CD14-positive monocyte (primary cell): ENCODE results near the gene HAUS7. TPM values are rescaled to one million over a fixed set of nuclear protein-coding genes. Genes with fewer than 3 reads are reported as not detected.

Source experiments
- DNase-seq, 3 donors: peaks; one replicate each; pipeline ENCODE4 v3.0.0-alpha.2; 2011 to 2022
- H2AFZ ChIP-seq: 2 replicates; pipeline ENCODE4 v1.6.0; 2012; ENCODE audit warnings: mild to moderate bottlenecking, low read depth, low read length, inconsistent platforms; ENCODE audit not compliant: insufficient read depth, poor library complexity, severe bottlenecking
- H3K27ac ChIP-seq, 2 donors: 1 replicate in 1 of 2; 2 replicates in 1 of 2; pipeline ENCODE4 v1.5.1; 2012 to 2013; ENCODE audit warnings: low read length in 2 of 2, control low read depth in 1 of 2, inconsistent platforms in 1 of 2, low read depth in 1 of 2, mild to moderate bottlenecking in 1 of 2
- H3K27me3 ChIP-seq, 2 donors: one replicate each; pipeline versions ENCODE4 v1.6.0 to v1.6.1; 2011 to 2013; ENCODE audit warnings: low read length in 2 of 2; ENCODE audit not compliant: control insufficient read depth in 2 of 2, insufficient read depth in 2 of 2
- H3K36me3 ChIP-seq, 2 donors: replicated peaks in 1 of 2; 1 replicate in 1 of 2; 2 replicates in 1 of 2; pipeline versions ENCODE4 v1.5.1 to v1.6.1; 2012 to 2013; ENCODE audit warnings: low read length in 2 of 2, control low read depth in 1 of 2, inconsistent platforms in 1 of 2, mild to moderate bottlenecking in 1 of 2; ENCODE audit not compliant: insufficient read depth in 2 of 2, control insufficient read depth in 1 of 2
- H3K4me1 ChIP-seq, 2 donors: 1 replicate in 1 of 2; 2 replicates in 1 of 2; pipeline versions ENCODE4 v1.5.1 to v1.6.1; 2012 to 2013; ENCODE audit warnings: low read length in 2 of 2, control low read depth in 1 of 2, inconsistent platforms in 1 of 2, mild to moderate bottlenecking in 1 of 2, moderate library complexity in 1 of 2; ENCODE audit not compliant: insufficient read depth in 2 of 2, control insufficient read depth in 1 of 2
- H3K4me2 ChIP-seq: replicated peaks from 2 replicates; pipeline ENCODE3; 2012; ENCODE audit warnings: low read length, moderate library complexity, mild to moderate bottlenecking; ENCODE audit not compliant: poor library complexity, severe bottlenecking; ENCODE audit errors: extremely low read depth
- H3K4me3 ChIP-seq, 3 experiments: fragments of 200-600 bp in 1 of 3; sonication (generic) in 1 of 3; replicated peaks in 1 of 3; 1 replicate in 2 of 3; 2 replicates in 1 of 3; pipeline ENCODE4 v1.5.1; 2011 to 2013; ENCODE audit warnings: low read length in 3 of 3, mild to moderate bottlenecking in 3 of 3, control low read depth in 2 of 3, low read depth in 2 of 3, inconsistent platforms in 1 of 3, moderate library complexity in 1 of 3
- H3K79me2 ChIP-seq: 2 replicates; pipeline ENCODE4 v1.6.0; 2012; ENCODE audit warnings: mild to moderate bottlenecking, control low read depth, inconsistent platforms, low read length, moderate library complexity; ENCODE audit not compliant: insufficient read depth
- H3K9ac ChIP-seq: 2 replicates; pipeline ENCODE4 v1.6.0; 2017; ENCODE audit warnings: low read length, mild to moderate bottlenecking; ENCODE audit not compliant: insufficient read depth, poor library complexity, severe bottlenecking
- H3K9me3 ChIP-seq, 2 donors: replicated peaks in 1 of 2; 1 replicate in 1 of 2; 2 replicates in 1 of 2; pipeline versions ENCODE4 v1.5.1 to v1.6.1; 2012 to 2013; ENCODE audit warnings: low read length in 2 of 2, control low read depth in 1 of 2; ENCODE audit not compliant: control insufficient read depth in 1 of 2, insufficient read depth in 1 of 2
- H4K20me1 ChIP-seq: 2 replicates; pipeline ENCODE4 v1.6.0; 2012; ENCODE audit warnings: mild to moderate bottlenecking, low read length, control low read depth, moderate library complexity; ENCODE audit not compliant: insufficient read depth
- H3K27ac Mint-ChIP-seq, 7 donors: one replicate each; pipeline ENCODE4 v1.8.0; 2020; ENCODE audit warnings: mild to moderate bottlenecking in 7 of 7, mixed read lengths in 7 of 7, moderate library complexity in 6 of 7, inconsistent platforms in 2 of 7
- H3K27me3 Mint-ChIP-seq, 3 donors: one replicate each; pipeline ENCODE4 v1.8.0; 2021 to 2022; ENCODE audit warnings: low read depth in 3 of 3, mild to moderate bottlenecking in 3 of 3, mixed read lengths in 3 of 3, moderate library complexity in 3 of 3, inconsistent platforms in 1 of 3
- H3K36me3 Mint-ChIP-seq, 2 donors: one replicate each; pipeline ENCODE4 v1.8.0; 2020; ENCODE audit warnings: mixed read lengths in 2 of 2, inconsistent platforms in 1 of 2, mild to moderate bottlenecking in 1 of 2
- H3K4me1 Mint-ChIP-seq: one replicate; pipeline ENCODE4 v1.8.0; 2020; ENCODE audit warnings: mild to moderate bottlenecking, mixed read lengths
- H3K4me3 Mint-ChIP-seq, 2 donors: one replicate each; pipeline ENCODE4 v1.8.0; 2020; ENCODE audit warnings: mild to moderate bottlenecking in 2 of 2, mixed read lengths in 2 of 2, moderate library complexity in 1 of 2
- H3K9me3 Mint-ChIP-seq, 7 donors: one replicate each; pipeline ENCODE4 v1.8.0; 2020 to 2022; ENCODE audit warnings: mixed read lengths in 7 of 7, mild to moderate bottlenecking in 6 of 7, moderate library complexity in 6 of 7, inconsistent platforms in 2 of 7
- WGBS: methylation state at CpG from one replicate; pipeline ENCODE4 v1.1.5; 2013; ENCODE audit warnings: missing lambda C conversion rate; ENCODE audit not compliant: insufficient coverage; 5-methylcytosine and 5-hydroxymethylcytosine counted together
- intact Hi-C, 2 donors: fragments of 100-400 bp; cut with micrococcal nuclease; formaldehyde crosslinking; loops; one replicate each; pipeline versions ENCODE4 v1.15.0 to v1.15.1; 2023
- polyA plus RNA-seq, 3 donors: library from polyadenylated mRNA; depleted of rRNA in 1 of 3; unstranded in 2 of 3; stranded (reverse) in 1 of 3; fragments of 300-500 nt in 2 of 3; fragments of >200 nt in 1 of 3; fragmentation: Illumina TruSeq in 2 of 3; gene quantifications; 1 replicate in 2 of 3; 2 replicates in 1 of 3; pipeline ENCODE4 v1.2.3, GENCODE V29; 2012 to 2021
- TF ChIP-seq, protein P1 (sequence below): fragments of 200-600 bp; IDR thresholded peaks from one replicate; pipeline ENCODE4 v1.8.0; 2022; ENCODE audit warnings: antibody characterized with exemption, mild to moderate bottlenecking

The HAUS7 gene
- polyA plus RNA-seq, 3 donors: 23.8 to 37.5 (median 26.7) TPM

DNA sequence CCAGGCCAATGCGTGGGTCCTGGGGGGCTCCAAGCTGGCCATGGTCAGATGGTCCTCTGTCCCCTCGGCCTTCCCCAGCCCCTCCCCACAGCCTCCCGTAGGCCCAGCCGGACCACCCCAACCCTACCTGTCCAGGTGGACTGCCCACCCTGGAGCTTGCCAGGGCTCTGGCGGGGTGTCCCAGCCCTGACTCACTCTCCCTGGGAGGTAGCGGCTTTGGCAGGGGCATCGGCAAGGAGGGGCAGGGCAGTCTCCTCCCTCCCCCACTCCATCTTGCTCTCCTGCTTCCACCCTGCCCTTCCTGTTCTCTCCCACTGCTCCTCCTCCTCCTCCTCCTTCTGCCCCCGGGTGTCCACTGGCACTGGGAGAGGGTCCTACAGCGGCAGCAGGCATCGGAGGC is 31.8 kb upstream of the HAUS7 start:
- Mint-ChIP-seq H3K27me3 (peaks cover 2 to 7% (median 4%) of the 10 kb centered on the region in 3 donors), H3K9me3 (peaks cover 0 to 6% (median 1%) of the 10 kb centered on the region in 7 donors), H3K36me3 (no peaks in the 10 kb centered on the region), H3K4me3 (no peak overlapping the region), H3K4me1 (no peaks in the 10 kb centered on the region), H3K27ac (no peak overlapping the region)
- Histone ChIP-seq H3K36me3 (no peaks in the 10 kb centered on the region), H3K4me3 (no peak overlapping the region), H3K4me1 (no peaks in the 10 kb centered on the region), H3K4me2 (no peak overlapping the region), H3K27me3 (no peaks in the 10 kb centered on the region), H4K20me1 (no peaks in the 10 kb centered on the region), H3K9ac (no peak overlapping the region), H3K9me3 (no peaks in the 10 kb centered on the region), H3K27ac (no peak overlapping the region), H2AFZ (no peak overlapping the region), H3K79me2 (no peaks in the 10 kb centered on the region)
- intact Hi-C loops: loop anchor here in 1 of 2 donors (10.0 kb wide), 1 partner anchor 467 kb away; no protein-coding TSS in a partner anchor
- DNase-seq: no peak
- TF ChIP-seq, protein P1, sequence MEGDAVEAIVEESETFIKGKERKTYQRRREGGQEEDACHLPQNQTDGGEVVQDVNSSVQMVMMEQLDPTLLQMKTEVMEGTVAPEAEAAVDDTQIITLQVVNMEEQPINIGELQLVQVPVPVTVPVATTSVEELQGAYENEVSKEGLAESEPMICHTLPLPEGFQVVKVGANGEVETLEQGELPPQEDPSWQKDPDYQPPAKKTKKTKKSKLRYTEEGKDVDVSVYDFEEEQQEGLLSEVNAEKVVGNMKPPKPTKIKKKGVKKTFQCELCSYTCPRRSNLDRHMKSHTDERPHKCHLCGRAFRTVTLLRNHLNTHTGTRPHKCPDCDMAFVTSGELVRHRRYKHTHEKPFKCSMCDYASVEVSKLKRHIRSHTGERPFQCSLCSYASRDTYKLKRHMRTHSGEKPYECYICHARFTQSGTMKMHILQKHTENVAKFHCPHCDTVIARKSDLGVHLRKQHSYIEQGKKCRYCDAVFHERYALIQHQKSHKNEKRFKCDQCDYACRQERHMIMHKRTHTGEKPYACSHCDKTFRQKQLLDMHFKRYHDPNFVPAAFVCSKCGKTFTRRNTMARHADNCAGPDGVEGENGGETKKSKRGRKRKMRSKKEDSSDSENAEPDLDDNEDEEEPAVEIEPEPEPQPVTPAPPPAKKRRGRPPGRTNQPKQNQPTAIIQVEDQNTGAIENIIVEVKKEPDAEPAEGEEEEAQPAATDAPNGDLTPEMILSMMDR: no peak
- no CpG with 5 or more reads among the region's 10 CpGs for WGBS

DNA sequence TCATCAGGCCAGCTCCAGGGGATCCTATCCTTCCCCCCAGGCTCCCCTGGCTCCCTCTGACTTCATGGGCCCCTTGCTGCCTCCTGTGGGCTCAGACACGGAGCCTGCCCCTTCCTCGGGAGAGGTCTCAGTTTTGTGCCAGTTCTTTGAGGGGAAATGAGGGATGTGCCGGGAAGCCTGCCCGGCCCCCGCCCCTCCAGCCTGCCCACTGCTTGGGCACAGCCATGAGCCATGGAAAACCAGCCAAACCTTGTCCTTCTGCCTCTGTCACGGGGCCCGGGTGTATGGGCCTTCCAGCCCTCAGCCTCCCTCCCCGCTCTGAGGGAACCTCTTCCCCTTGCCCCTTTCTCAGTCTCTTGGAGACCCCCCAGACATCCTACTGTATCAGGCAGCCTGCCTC is 31.2 kb upstream of the HAUS7 start:
- no peak overlapping the region for H3K27ac Mint-ChIP-seq
- Histone ChIP-seq H3K36me3 (no peaks in the 10 kb centered on the region), H3K27me3 (no peaks in the 10 kb centered on the region), H3K9ac (no peak overlapping the region), H4K20me1 (no peaks in the 10 kb centered on the region), H3K27ac (no peak overlapping the region), H3K79me2 (no peaks in the 10 kb centered on the region), H3K4me1 (no peaks in the 10 kb centered on the region), H3K4me3 (no peak overlapping the region), H3K9me3 (no peaks in the 10 kb centered on the region), H2AFZ (no peak overlapping the region), H3K4me2 (no peak overlapping the region)
- peaks cover 0 to 6% (median 1%) of the 10 kb centered on the region in 7 donors for H3K9me3 Mint-ChIP-seq
- TF ChIP-seq, protein P1: no peak
- DNase-seq: no peak
- H3K36me3 Mint-ChIP-seq: no peaks in the 10 kb centered on the region
- no peaks in the 10 kb centered on the region for H3K4me1 Mint-ChIP-seq
- WGBS: 97% methylated on average over 5 of the region's 8 CpGs
- H3K27me3 Mint-ChIP-seq: peaks cover 0 to 5% (median 4%) of the 10 kb centered on the region in 3 donors
- no peak overlapping the region for H3K4me3 Mint-ChIP-seq
- intact Hi-C loops: loop anchor here in 1 of 2 donors (10.0 kb wide), 1 partner anchor 467 kb away; no protein-coding TSS in a partner anchor
